Adrenal gland (tissue), 12 donors: ENCODE measurements around the gene PDE6G. TPM values are rescaled to one million over a fixed set of nuclear protein-coding genes. Genes with fewer than 3 reads are reported as not detected.
A peak's percentile ranks its signal among the peaks of the same experiment; 100 is the strongest.

Source experiments
- DNase-seq, 7 donors: peaks; one replicate each; pipeline ENCODE4 v3.0.0-alpha.2; 2019 to 2020
- H3K27ac ChIP-seq, 5 donors: fragments of 200-600 bp; sonication (generic) in 4 of 5; 1 replicate in 3 of 5; 2 replicates in 2 of 5; pipeline versions ENCODE4 v1.5.1 to v1.8.0; 2016 to 2020; ENCODE audit warnings: mild to moderate bottlenecking in 1 of 5
- H3K27me3 ChIP-seq: fragments of 200-600 bp; 2 replicates; pipeline ENCODE4 v1.8.0; 2021
- H3K36me3 ChIP-seq, 2 donors: fragments of 200-600 bp; replicated peaks in 1 of 2; 1 replicate in 1 of 2; 2 replicates in 1 of 2; pipeline versions ENCODE4 v1.5.1 to v1.8.0; 2018 to 2022
- H3K4me1 ChIP-seq, 2 donors: fragments of 200-600 bp; replicated peaks in 1 of 2; 1 replicate in 1 of 2; 2 replicates in 1 of 2; pipeline versions ENCODE4 v1.5.1 to v1.8.0; 2018 to 2021
- H3K4me3 ChIP-seq, 4 donors: fragments of 200-600 bp; sonication (generic) in 3 of 4; one replicate each; pipeline ENCODE4 v1.5.1; 2016 to 2018
- H3K9me3 ChIP-seq, 3 donors: fragments of 200-600 bp; sonication (generic) in 1 of 3; replicated peaks in 1 of 3; 1 replicate in 2 of 3; 2 replicates in 1 of 3; pipeline versions ENCODE4 v1.5.1 to v1.8.0; 2016 to 2021
- CTCF ChIP-seq, 6 experiments: fragments of 450-650 bp in 4 of 6; fragments of 200-600 bp in 2 of 6; sonication (generic) in 1 of 6; IDR thresholded peaks; 1 replicate in 5 of 6; 2 replicates in 1 of 6; pipeline versions ENCODE4 v1.5.1 to v1.8.0; 2016 to 2021; ENCODE audit warnings: antibody characterized with exemption in 6 of 6, mild to moderate bottlenecking in 2 of 6, moderate library complexity in 1 of 6
- POLR2A ChIP-seq, 2 donors: fragments of 450-650 bp; IDR thresholded peaks; one replicate each; pipeline ENCODE4 v1.6.1; 2017; ENCODE audit warnings: antibody characterized with exemption in 2 of 2, mild to moderate bottlenecking in 2 of 2, moderate library complexity in 1 of 2
- WGBS, 4 donors: extraction: QIAGEN DNeasy Blood & Tissue Kit in 2 of 4; methylation state at CpG; one replicate each; pipeline versions ENCODE4 v1.1.5 to v1.1.7; 2013 to 2017; 5-methylcytosine and 5-hydroxymethylcytosine counted together
- intact Hi-C, 2 donors: fragments of 100-400 bp; cut with DNase I; formaldehyde crosslinking; loops; one replicate each; pipeline versions ENCODE4 v1.14.1 to v1.15.0; 2022 to 2023
- polyA plus RNA-seq, 3 donors: library from polyadenylated mRNA; stranded (reverse); fragments of 200-250 nt in 2 of 3; fragments of 350-450 nt in 1 of 3; fragmentation: Illumina TruSeq in 1 of 3; extraction: RNeasy Lipid Tissue Mini Kit (QIAGEN cat#74804) in 1 of 3; gene quantifications; one replicate each; pipeline ENCODE4 v1.2.3, GENCODE V29; 2013 to 2014
- total RNA-seq, 9 donors: library from RNA; depleted of rRNA in 4 of 9; stranded (reverse); fragments of >200 nt in 4 of 9; fragments of 120-200 nt in 1 of 9; fragmentation: NEBNext Ultra II Directional in 1 of 9; extraction: Animal tissue kit (Norgen Biotek cat#: 25700) in 1 of 9; gene quantifications; one replicate each; pipeline versions ENCODE4 v1.1.0 to v1.2.4, GENCODE V29; 2013 to 2023
- donor health status: healthy with polysubstance abuse.
- donor health status: Bipolar disorder and iron deficiency.
- donor health status: DM: yes; HTN: yes; CAD: no.
- donor health status: DM: no; HTN: no; CAD: no.
- donor health status: DM: no; HTN: no; CAD: no.
- donor health status: DM: yes; HTN: yes; CAD: no.

The PDE6G gene
- total and polyA plus RNA-seq, 12 donors: 0.35 to 5.9 (median 1.8) TPM; not detected in 3

GRCh38 chr17:81646869-81647600, 9.3 kb downstream of the PDE6G start:
- intact Hi-C loops: no loop called here
- WGBS, 4 donors: 68 to 80% (median 74%) methylated on average over 6 to 12 of the region's 12 CpGs
- TF ChIP-seq CTCF (IDR thresholded peaks at IDR 0.05) (no peak), POLR2A (IDR thresholded peaks at IDR 0.05) (no peak)

DNA sequence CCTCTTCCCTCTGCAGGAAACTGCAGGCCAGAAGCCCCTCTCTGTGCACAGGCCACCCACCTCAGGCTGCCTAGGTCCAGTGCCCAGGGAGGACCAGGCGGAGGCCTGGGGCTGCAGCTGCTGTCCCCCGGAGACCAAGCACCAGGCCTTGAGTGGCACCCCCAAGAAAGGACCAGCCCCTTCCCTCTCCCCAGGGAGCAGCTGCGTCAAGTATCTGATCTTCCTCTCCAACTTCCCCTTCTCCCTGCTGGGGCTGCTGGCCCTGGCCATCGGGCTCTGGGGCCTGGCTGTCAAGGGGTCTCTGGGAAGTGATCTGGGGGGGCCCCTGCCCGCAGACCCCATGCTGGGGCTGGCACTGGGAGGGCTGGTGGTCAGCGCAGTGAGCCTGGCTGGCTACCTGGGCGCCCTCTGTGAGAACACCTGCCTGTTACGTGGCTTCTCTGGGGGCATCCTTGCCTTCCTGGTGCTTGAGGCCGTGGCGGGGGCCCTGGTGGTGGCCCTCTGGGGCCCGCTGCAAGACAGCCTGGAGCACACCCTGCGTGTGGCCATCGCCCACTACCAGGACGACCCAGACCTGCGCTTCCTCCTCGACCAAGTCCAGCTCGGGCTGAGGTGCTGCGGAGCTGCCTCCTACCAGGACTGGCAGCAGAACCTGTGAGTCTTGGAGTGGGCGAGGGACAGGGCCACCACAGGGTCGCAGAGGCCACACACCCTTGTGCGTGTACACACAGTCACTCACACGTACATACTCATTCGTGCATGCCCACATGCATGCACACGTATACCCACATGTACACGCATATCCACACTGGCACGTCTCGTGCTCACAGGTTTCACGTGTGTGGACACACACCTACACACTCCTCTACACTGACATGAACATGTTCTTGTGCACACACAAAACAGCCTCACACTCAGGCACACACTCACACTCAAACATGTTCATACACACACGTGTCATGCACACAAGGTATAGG, 11.1 kb downstream of the PDE6G start:
- WGBS, 4 donors: 83 to 87% (median 86%) methylated on average over 12 to 29 of the region's 29 CpGs
- DNase-seq: no peak
- intact Hi-C loops: no loop called here
- H3K4me3 ChIP-seq: no peak overlapping the region
- no peaks in the 10 kb centered on the region for H3K36me3 ChIP-seq
- H3K27ac ChIP-seq: no peak overlapping the region
- H3K9me3 ChIP-seq: no peaks in the 10 kb centered on the region
- peaks cover 29% of the 10 kb centered on the region for H3K27me3 ChIP-seq
- no peak for TF ChIP-seq POLR2A (IDR thresholded peaks at IDR 0.05)
- TF ChIP-seq CTCF (IDR thresholded peaks at IDR 0.05): no peak
- no peaks in the 10 kb centered on the region for H3K4me1 ChIP-seq

More at GRCh38 chr17:81646869-81647600, 9.3 kb downstream of the PDE6G start:
- H3K4me3 ChIP-seq: no peak overlapping the region
- H3K9me3 ChIP-seq: no peaks in the 10 kb centered on the region
- no peak overlapping the region for H3K27ac ChIP-seq
- H3K36me3 ChIP-seq: no peaks in the 10 kb centered on the region
- no peaks in the 10 kb centered on the region for H3K4me1 ChIP-seq
- peaks cover 30% of the 10 kb centered on the region for H3K27me3 ChIP-seq
- no peak for DNase-seq

GRCh38 chr17:81644496-81644895, 11.8 kb downstream of the PDE6G start:
- Histone ChIP-seq H3K27me3 (peaks cover 22% of the 10 kb centered on the region), H3K4me3 (no peak overlapping the region), H3K27ac (no peak overlapping the region), H3K9me3 (no peaks in the 10 kb centered on the region), H3K4me1 (no peaks in the 10 kb centered on the region), H3K36me3 (no peaks in the 10 kb centered on the region)
- no peak for DNase-seq
- TF ChIP-seq POLR2A (IDR thresholded peaks at IDR 0.05) (no peak), CTCF (IDR thresholded peaks at IDR 0.05) (no peak)
- 80 to 96% (median 88%) methylated on average over 4 to 15 of the region's 15 CpGs for WGBS, 4 donors
- intact Hi-C loops: no loop called here

DNA sequence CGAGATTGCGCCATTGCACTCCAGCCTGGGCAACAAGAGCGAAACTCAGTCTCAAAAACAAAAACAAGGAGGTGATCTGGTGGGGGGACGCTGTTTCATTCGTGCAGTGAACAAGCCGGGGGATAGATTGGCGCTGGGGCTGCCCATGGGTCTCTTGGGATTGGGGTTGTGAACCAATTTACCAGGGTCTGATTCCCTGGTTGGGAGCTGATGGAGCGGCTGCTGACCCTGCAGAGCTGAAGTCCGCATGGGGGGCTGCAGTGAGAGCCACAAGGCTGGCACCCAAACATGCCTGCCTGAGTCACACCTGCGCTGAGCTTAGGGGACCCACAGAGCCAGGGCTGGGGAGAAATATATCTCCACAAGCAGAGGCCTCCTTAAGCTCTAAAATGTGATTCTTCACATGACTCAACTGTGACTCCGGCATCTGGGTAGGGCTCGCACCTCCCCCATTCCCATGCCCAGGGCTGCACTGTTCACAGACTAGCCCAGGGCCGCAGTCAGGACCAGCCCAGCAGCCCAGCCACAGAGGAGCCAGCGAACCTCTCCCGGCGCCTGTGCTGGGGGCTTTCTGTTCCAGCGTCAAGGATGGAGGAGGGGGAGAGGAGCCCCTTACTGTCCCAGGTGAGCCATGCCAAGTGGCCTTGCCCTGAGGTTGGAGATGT, 14.4 kb downstream of the PDE6G start:
- no peak overlapping the region for H3K4me3 ChIP-seq
- DNase-seq: peak in 2 of 7 donors; percentile 40 to 43
- intact Hi-C loops: no loop called here
- TF ChIP-seq POLR2A (IDR thresholded peaks at IDR 0.05) (no peak), CTCF (IDR thresholded peaks at IDR 0.05) (no peak)
- peaks cover 0 to 6% of the 10 kb centered on the region in 2 donors for H3K4me1 ChIP-seq
- H3K27me3 ChIP-seq: no peaks in the 10 kb centered on the region
- no peak overlapping the region for H3K27ac ChIP-seq
- H3K36me3 ChIP-seq: no peaks in the 10 kb centered on the region
- WGBS, 4 donors: 80 to 90% (median 87%) methylated on average over 12 to 17 of the region's 17 CpGs
- no peaks in the 10 kb centered on the region for H3K9me3 ChIP-seq
